Liver (tissue), 3 donors: ENCODE measurements around the gene MED8.

Source experiments
- EGR1 ChIP-seq, 2 donors: IDR thresholded peaks; 2 replicates each; pipeline ENCODE4 v1.6.1; 2016 to 2018; ENCODE audit warnings: antibody characterized with exemption in 2 of 2, low read depth in 2 of 2
- FOXA1 ChIP-seq: IDR thresholded peaks from 2 replicates; pipeline ENCODE4 v1.6.1; 2016; ENCODE audit warnings: antibody characterized with exemption
- GABPA ChIP-seq, 2 donors: IDR thresholded peaks in 1 of 2; conservative IDR thresholded peaks in 1 of 2; 2 replicates each; pipeline ENCODE4 v1.6.1; 2016; ENCODE audit warnings: antibody characterized with exemption in 2 of 2, mild to moderate bottlenecking in 1 of 2, moderate library complexity in 1 of 2
- JUND ChIP-seq, 2 donors: IDR thresholded peaks; 2 replicates each; pipeline ENCODE4 v1.6.1; 2016; ENCODE audit warnings: antibody characterized with exemption in 2 of 2
- RAD21 ChIP-seq, 2 donors: IDR thresholded peaks; 2 replicates each; pipeline ENCODE4 v1.6.1; 2016; ENCODE audit warnings: antibody characterized with exemption in 2 of 2, mild to moderate bottlenecking in 2 of 2
- RXRA ChIP-seq, 2 donors: IDR thresholded peaks; 2 replicates each; pipeline ENCODE4 v1.6.1; 2017 to 2018; ENCODE audit warnings: antibody characterized with exemption in 2 of 2, mild to moderate bottlenecking in 1 of 2
- TAF1 ChIP-seq: conservative IDR thresholded peaks from 2 replicates; pipeline ENCODE4 v1.6.1; 2016; ENCODE audit warnings: antibody characterized with exemption, mild to moderate bottlenecking
- YY1 ChIP-seq: IDR thresholded peaks from 2 replicates; pipeline ENCODE4 v1.6.1; 2016; ENCODE audit warnings: antibody characterized with exemption, mild to moderate bottlenecking
- TF ChIP-seq, protein P1 (sequence below): fragments of 150-350 bp; IDR thresholded peaks from 2 replicates; pipeline ENCODE4 v1.5.1; 2017; ENCODE audit warnings: improper control_type of control experiment, low read depth, low read length; ENCODE audit not compliant: missing input control
- TF ChIP-seq, protein P2 (sequence below): IDR thresholded peaks from 2 replicates; pipeline ENCODE4 v1.6.1; 2016; ENCODE audit warnings: antibody characterized with exemption, mild to moderate bottlenecking
- TF ChIP-seq, protein P3 (sequence below): IDR thresholded peaks from 2 replicates; pipeline ENCODE4 v1.6.1; 2016; ENCODE audit warnings: antibody characterized with exemption
- TF ChIP-seq, protein P4 (sequence below): IDR thresholded peaks from 2 replicates; pipeline ENCODE4 v1.6.1; 2016; ENCODE audit warnings: antibody characterized with exemption
- donor health status: healthy.
- donor health status: healthy.

DNA sequence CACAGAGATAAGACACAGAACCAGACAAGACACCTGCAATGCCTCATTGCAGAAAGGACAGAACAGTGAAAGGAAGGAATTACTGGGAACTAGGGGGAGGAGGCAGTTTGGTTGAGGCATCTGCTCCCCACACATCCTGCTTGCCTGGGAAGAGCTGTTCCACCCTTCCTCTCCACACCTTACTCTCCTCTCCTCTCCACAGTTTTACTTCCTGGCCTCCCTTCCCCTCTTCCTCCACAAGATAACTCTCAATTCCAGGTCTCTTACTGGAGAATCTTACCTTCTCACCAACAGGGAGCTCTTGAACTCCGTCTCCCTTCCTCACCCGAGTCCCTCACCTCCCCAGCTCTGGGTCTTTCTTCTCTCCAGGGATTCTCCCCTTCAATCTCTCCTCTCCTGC lies 23.9 kb downstream of the MED8 start:
- TF ChIP-seq, protein P1, sequence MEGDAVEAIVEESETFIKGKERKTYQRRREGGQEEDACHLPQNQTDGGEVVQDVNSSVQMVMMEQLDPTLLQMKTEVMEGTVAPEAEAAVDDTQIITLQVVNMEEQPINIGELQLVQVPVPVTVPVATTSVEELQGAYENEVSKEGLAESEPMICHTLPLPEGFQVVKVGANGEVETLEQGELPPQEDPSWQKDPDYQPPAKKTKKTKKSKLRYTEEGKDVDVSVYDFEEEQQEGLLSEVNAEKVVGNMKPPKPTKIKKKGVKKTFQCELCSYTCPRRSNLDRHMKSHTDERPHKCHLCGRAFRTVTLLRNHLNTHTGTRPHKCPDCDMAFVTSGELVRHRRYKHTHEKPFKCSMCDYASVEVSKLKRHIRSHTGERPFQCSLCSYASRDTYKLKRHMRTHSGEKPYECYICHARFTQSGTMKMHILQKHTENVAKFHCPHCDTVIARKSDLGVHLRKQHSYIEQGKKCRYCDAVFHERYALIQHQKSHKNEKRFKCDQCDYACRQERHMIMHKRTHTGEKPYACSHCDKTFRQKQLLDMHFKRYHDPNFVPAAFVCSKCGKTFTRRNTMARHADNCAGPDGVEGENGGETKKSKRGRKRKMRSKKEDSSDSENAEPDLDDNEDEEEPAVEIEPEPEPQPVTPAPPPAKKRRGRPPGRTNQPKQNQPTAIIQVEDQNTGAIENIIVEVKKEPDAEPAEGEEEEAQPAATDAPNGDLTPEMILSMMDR: no peak
- TF ChIP-seq RAD21 (IDR thresholded peaks at IDR 0.05): no peak
- no peak for TF ChIP-seq TAF1
- TF ChIP-seq, protein P2, sequence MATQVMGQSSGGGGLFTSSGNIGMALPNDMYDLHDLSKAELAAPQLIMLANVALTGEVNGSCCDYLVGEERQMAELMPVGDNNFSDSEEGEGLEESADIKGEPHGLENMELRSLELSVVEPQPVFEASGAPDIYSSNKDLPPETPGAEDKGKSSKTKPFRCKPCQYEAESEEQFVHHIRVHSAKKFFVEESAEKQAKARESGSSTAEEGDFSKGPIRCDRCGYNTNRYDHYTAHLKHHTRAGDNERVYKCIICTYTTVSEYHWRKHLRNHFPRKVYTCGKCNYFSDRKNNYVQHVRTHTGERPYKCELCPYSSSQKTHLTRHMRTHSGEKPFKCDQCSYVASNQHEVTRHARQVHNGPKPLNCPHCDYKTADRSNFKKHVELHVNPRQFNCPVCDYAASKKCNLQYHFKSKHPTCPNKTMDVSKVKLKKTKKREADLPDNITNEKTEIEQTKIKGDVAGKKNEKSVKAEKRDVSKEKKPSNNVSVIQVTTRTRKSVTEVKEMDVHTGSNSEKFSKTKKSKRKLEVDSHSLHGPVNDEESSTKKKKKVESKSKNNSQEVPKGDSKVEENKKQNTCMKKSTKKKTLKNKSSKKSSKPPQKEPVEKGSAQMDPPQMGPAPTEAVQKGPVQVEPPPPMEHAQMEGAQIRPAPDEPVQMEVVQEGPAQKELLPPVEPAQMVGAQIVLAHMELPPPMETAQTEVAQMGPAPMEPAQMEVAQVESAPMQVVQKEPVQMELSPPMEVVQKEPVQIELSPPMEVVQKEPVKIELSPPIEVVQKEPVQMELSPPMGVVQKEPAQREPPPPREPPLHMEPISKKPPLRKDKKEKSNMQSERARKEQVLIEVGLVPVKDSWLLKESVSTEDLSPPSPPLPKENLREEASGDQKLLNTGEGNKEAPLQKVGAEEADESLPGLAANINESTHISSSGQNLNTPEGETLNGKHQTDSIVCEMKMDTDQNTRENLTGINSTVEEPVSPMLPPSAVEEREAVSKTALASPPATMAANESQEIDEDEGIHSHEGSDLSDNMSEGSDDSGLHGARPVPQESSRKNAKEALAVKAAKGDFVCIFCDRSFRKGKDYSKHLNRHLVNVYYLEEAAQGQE: no peak
- no peak for TF ChIP-seq EGR1 (IDR thresholded peaks at IDR 0.05; ENCODE audit: low read depth in 2 of 2)
- TF ChIP-seq, protein P3, sequence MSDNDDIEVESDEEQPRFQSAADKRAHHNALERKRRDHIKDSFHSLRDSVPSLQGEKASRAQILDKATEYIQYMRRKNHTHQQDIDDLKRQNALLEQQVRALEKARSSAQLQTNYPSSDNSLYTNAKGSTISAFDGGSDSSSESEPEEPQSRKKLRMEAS: no peak
- TF ChIP-seq GABPA (IDR thresholded peaks at IDR 0.05 in 1 of 2, conservative IDR thresholded peaks at IDR 0.05 in 1 of 2): no peak
- TF ChIP-seq, protein P4, sequence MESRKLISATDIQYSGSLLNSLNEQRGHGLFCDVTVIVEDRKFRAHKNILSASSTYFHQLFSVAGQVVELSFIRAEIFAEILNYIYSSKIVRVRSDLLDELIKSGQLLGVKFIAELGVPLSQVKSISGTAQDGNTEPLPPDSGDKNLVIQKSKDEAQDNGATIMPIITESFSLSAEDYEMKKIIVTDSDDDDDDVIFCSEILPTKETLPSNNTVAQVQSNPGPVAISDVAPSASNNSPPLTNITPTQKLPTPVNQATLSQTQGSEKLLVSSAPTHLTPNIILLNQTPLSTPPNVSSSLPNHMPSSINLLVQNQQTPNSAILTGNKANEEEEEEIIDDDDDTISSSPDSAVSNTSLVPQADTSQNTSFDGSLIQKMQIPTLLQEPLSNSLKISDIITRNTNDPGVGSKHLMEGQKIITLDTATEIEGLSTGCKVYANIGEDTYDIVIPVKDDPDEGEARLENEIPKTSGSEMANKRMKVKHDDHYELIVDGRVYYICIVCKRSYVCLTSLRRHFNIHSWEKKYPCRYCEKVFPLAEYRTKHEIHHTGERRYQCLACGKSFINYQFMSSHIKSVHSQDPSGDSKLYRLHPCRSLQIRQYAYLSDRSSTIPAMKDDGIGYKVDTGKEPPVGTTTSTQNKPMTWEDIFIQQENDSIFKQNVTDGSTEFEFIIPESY: no peak
- no peak for TF ChIP-seq RXRA (IDR thresholded peaks at IDR 0.05)
- TF ChIP-seq FOXA1: no peak
- TF ChIP-seq JUND (IDR thresholded peaks at IDR 0.05): no peak
- no peak for TF ChIP-seq YY1
